Stimulated activated CD4-positive, alpha-beta T cell treated with anti-CD3 and anti-CD28 coated beads, Interleukin-4, amount 100 ng/mL, for 1 hour (primary cell): ENCODE results near the gene B3GNT3.
"Not testable (repeated sequence)": the region's sequence is repeated elsewhere in the genome, so short reads cannot be mapped to it uniquely, and the experiment has no call there.

Source experiments
- DNase-seq: peaks from one replicate; pipeline ENCODE4 v3.0.0-alpha.2; 2020

B3GNT3 gene

DNA sequence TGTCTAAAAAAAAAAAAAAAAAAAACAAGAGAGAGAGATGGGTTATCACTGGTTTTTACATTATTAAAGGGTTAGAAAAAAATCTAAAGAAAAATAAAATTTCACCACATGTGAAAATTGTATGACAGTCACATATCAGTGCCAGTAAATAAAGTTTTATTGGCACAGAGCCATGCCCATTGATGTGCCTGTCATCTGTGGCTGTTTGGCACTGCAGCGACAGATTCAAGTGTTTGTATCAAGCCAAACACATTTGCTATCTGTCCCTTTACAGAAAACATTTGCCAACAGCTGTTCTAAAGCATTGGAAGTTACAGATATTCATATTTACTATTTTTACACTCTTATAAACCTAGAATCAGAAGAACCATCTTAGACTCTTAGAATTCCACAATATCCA, 27.4 kb upstream of the B3GNT3 start:
- DNase-seq, result no peak

DNA sequence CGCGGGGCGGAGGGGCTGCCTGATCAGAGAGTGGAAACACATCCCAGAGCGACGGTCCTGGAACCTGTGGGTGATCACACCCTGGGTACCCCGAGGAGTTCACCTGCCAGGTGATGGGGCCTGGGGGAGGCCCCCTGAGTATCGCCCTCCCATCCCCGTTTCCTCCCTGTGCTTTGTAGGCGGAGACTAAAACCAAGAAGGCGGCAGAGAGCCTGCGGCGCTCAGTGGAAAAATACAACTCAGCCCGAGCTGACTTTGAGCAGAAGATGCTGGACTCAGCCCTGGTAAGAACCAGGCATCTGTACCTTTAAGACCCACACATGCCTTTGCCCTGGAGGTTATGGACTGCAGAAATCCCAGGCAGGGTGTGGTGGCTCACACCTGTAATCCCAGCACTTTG, 24.3 kb upstream of the B3GNT3 start:
- DNase-seq, result no peak

DNA sequence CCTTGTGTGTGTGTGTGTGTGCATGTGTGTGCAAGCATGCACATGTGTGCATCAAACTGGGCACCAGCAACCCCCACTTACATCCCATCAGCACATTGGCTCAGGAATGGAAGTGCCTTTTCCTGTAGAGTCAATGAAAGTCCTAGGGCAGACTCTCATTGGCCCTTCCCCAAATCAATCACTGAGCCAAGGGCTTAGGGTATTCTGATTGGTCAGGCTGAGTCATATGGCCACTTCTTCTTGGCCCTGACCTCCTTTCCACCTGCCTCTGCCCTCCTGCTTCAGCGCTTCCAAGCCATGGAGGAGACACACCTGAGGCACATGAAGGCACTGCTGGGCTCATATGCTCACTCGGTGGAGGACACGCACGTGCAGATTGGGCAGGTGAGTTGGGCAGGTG, 22.8 kb upstream of the B3GNT3 start:
- no peak for DNase-seq

DNA sequence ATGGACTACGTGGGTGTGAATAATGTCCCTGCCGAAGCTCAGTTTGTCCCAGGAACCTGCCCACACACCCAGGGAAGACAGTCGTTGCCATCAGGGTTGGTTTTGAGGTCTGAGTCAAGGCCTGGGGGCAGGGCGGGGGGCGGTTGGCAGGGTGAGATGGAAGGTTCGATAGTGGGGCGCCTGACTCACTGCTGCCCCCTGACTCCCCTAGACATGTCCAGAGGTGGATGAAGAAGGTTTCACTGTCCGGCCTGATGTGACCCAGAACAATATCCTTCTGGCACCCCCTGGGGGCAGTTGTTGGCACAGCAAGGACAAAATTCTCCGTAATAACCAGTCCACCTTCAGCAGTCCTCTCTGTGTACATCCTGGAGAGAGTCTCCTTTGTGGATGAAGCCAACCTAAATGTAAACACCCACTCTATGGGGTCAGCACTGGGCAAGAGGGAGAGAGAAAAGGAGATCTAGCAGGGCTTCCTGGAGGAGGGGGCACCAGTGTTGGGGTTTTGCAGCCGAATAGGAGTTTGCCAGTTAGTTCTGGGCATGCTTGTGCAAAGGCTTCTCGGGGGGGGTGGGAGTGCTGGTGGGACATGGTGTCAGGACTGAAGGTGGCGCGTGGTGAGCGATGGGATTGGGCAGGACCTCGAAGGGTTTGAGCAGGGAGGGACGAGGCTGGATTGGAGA, 19.6 kb upstream of the B3GNT3 start:
- DNase-seq, result peak; percentile 36

DNA sequence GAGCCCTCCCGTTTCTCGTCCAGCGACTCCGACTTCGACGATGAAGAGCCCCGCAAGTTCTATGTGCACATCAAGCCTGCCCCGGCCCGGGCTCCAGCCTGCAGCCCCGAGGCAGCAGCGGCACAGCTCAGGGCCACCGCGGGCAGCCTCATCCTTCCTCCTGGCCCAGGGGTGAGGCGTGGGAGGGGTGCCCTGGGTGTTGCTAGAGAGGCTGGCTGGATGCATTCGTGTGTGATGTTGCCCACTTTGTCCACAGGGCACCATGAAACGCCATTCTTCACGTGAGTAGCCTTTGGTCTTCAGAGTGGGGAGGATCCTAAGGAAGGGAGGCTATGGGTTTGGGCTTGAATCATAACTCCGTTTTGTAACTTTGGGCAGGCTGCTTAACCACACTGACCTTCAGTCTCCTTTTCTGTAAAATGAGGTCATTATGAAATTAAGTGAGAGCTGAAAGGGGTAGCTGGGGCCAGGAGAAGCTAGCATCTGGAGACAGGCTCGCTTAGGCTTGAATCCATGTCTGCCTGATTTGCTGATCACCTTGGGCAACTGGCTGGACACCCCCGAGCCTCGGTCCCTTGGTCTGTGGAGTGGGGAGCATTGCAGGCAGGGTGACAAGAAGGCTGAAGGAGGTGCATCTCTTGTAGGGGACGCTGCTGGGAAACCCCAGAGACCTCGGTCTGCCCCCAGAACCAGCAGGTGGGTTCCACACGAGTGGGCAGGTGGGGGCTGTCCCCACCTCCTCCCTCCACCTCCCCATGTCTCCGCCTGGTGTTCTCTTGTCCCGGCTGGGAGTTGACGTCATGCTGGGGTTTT, 18.7 kb upstream of the B3GNT3 start:
- no peak for DNase-seq

DNA sequence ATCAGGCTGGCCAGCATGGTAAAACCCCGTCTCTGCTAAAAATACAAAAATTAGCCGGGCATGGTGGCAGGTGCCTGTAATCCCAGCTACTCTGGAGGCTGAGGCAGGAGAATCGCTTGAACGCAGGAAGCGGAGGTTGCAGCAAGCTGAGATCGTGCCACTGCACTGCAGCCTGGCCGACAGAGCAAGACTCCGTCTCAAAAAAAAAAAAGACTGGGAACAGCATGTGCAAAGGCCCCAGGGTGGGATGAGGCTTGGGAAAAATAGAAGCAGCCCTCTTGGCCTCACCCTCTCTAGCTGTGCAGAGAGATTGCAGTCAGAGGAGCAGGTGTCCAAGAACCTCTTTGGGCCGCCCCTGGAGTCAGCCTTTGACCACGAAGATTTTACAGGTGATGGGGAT, 17.1 kb upstream of the B3GNT3 start:
- not testable (repeated sequence) for DNase-seq

DNA sequence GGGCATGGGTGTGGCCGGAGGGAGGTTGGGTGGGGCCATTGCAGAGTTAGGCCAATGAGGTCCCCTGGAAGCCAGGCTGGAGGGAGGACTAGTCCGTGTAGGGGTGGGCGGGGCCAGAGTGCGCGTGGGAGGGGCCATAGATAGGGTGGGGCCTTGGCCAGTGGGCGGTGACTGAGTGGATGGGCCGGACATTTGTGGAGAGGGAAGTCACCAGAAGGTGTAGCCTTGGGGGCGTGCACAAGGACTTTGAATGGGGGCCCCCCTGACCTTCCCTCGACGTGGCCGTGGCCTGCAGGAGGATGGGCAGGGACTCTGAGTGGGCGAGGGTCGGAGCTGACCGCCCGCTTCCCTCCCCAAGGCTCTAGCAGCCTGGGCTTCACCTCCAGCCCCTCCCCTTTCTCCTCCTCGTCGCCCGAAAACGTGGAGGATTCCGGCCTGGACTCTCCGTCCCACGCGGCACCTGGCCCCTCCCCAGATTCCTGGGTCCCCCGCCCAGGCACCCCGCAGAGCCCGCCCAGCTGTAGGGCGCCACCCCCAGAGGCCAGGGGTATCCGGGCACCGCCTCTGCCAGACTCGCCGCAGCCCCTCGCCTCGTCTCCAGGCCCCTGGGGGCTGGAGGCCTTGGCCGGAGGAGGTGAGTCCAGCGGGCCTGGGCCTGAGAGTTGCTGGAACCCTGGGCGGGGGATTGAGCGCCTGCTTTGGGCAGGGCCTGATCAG, 16.5 kb upstream of the B3GNT3 start:
- peak; percentile 42 for DNase-seq

DNA sequence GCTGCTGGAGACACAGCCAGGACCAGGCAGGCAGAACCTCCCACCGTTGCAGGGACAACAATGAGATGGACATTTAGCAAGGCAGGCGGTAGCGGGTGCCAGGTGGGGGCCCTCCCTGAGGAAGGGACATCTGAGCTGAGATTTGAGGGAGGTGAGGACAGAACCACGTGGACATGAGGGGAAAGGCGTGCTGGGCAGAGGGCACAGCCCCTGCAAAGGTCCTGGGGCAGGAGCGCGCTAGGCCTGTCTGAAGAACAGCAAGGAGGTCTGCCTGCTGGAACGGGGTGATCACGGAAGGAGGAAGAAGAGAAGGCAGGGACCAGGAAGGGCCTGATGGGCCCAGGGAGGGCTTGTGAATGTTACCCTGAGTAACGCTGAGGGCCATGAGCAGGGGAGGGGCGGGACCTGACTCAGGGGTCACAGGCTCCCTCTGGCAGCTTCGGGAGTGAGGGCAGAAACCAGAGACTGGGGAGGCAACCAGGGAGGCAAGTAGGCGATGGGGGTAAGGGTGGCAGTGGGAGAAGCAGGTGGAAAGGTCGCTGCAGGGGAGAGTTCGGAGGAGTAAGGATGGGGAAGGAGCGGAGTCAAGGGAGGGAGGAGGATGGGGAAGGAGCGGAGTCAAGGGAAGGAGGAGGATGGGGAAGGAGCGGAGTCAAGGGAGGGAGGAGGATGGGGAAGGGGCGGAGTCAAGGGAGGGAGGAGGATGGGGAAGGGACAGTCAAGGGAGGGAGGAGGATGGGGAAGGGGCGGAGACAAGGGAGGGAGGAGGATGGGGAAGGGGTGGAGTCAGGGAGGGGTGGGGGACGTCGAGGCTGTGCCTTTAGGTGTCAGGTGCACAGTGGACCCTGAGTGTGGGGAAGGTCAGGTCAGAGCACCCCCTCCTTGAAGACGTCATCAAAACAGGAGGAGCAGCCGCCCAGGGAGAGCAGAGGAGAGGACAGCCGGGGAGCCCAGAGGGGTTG, 15.7 kb upstream of the B3GNT3 start:
- DNase-seq, result no peak

DNA sequence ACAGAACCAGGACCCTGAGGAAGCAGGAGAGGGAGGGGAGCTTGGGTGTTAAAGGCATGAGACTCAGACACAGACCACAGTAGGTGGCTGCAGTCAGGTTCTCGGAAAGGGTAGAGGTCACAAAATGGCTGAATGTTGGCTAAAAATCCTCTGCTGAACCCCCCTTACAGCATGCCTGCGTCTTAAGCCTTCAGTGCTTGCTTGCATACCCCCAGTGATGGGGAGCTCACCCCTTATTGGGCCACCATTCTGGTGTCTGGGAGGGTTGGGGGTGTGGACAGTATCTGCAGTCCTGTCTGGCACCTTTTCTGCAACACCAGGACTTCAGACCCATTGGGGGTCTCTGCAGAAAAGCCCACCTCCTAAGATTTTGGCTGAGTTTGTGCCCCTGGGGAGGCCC, 14.2 kb upstream of the B3GNT3 start:
- DNase-seq, result no peak

DNA sequence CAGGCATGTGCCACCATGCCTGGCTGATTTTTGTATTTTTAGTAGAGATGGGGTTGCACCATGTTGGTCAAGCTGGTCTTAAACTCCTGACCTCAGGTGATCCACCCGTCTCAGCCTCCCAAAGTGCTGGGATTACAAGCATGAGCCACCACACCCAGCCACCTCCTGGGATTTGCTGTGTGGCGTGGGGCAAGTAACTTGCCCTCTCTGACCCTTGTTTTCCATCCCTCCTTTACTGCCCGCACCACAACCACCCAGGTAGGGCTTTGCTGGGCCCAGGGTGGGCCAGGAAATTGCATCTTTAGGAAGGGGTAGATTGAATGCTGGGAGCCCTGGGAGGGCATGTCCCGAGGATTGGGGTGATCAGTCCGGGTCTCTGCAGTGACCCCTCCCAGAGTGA, 11.2 kb upstream of the B3GNT3 start:
- DNase-seq, result not testable (repeated sequence)

DNA sequence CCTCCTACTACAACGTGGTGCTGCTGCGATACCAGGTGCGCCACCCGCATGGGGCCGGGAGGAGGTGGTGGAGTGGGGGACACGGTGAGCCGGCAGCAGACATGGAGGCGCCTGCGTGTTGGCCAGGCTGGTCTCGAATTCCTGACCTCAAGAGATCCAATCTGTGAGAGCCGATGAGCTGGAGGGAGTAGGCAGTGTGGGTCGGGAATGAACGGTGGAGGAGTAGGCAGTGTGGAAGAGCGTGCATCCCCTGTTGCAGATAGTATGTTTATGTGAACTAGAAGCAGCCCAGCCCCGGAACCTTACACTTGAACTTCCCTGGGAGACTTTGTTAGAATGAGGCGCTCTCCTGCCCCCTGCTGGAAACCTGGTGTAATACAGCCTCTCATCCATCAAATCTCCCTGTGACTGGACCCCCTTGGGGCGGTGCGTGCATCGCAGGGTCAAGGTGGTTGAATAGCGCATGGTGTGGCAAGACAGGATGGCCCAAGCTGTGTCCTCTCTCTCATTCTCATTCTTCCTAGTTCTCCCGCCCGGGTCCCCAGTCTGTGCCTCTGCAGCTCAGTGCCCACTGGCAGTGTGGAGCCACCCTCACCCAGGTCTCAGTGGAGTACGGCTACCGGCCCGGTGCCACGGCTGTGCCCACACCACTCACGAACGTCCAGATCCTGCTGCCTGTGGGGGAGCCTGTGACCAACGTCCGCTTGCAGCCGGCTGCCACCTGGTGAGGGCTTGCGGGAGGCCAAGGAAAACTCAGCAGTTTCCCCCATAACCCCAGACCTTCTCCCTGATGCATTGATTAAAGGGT, 10.5 kb upstream of the B3GNT3 start:
- peak; percentile 72 for DNase-seq

DNA sequence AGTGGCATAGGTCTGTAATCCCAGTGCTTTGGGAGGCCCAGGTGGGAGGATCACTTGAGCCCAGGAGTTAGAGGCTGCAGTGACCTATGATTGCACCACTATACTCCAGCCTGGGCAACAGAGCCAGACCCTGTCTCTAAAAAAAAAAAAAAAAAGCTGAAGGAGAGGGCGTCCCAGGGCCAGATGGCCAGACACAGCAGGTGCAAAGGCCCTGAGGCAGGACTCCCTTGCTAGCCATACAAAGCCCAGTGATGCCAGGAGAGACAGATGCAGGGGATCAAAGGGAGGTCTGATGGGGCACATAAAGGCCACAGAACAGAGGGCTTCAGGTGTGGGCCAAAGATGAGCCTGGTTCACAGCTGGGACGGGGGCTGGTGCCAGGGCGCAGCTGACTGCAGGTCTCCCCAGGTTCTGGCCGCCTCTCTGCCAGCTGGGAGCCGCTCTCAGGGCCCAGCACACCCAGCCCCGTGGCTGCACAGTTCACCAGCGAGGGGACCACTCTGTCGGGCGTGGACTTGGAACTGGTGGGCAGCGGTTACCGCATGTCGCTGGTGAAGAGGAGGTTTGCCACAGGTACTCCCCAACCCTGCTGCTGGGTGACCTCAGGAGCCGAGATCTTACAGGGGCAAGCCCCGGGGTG, 7.5 kb upstream of the B3GNT3 start:
- no peak for DNase-seq

DNA sequence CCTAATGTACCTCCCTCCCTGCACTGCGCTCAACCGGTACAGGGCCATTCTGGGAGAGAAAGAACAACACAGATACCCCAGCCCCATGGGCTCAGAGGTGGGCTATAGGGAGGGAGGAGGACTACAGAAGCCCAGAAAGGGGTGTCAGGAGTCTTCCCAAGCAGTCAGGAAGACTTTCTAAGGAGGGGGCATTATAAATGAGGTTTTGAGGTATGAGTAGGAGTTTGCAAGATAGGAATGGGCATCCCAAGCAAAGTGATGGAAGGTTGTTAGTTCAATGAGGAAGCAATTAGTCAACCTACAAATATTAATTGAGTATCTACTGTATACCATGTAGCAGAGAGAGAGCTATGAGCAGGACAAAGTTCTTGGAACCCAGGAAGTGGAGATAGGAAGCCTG, 6.3 kb upstream of the B3GNT3 start:
- no peak for DNase-seq

DNA sequence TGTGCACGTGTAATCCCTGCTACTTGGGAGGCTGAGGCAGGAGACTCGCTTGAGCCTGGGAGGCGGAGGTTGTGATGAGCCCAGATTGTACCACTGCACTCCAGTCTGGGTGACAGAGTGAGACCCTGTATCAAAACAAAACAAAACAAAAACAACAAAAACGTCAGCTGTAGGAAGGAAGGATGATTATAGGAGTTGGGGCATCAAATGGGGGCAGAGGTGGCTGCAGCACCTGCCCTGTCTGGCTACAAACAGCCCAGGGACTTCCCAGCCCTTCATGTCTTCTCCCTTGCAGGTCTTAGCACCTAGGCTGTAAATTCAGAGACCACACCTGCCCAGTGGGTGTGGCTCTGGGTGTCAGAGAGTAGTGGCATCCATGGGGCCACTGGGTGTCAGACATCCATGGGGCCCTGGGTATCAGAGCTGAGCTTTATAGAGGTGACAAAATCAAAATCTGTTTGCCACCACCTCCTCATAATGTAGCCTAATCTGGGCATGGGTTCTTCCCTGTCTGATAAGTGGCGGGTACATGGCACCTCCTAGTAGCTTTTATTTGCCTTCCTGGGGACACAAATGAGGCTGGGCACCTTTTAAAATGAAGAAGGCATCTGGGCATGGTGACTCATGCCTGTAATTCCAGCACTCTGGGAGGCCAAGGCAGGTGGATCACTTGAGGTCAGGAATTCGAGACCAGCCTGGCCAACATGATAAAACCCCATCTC, 4.7 kb upstream of the B3GNT3 start:
- no peak for DNase-seq

DNA sequence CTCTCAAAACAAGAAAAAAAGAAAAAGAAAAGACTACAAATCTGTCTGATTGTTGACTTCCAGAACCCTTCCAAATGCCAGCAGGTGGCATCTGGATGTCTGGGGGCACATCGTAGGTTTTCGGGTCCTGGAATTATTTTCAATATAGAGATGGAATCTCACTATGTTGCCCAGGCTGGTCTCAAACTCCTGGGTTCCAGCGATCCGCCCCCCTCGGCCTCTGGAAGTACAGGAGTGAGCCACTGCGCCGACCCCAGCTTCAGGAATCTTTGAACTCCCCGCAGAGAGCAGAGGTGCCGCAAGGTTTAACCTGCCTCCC, 567 bp upstream of the B3GNT3 start:
- no peak for DNase-seq

DNA sequence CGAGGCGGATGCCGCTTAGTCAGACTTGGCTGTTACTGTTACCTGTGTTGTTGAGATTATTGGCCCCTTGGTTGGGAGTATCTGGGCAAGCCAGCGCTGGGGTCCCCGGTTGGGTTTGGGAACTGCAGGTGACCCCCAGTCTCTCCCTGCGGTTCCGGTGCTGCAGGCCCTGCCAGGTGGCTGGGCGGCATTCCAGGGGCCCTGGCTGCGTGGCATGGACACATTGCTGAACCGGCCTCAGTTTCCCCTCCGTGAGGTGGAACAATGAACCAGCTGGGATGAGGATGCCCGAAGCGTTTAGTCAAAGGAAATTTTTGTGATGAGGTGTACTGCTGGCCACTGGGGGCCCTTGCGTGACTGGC, 538 bp downstream of the B3GNT3 start:
- DNase-seq, result no peak

DNA sequence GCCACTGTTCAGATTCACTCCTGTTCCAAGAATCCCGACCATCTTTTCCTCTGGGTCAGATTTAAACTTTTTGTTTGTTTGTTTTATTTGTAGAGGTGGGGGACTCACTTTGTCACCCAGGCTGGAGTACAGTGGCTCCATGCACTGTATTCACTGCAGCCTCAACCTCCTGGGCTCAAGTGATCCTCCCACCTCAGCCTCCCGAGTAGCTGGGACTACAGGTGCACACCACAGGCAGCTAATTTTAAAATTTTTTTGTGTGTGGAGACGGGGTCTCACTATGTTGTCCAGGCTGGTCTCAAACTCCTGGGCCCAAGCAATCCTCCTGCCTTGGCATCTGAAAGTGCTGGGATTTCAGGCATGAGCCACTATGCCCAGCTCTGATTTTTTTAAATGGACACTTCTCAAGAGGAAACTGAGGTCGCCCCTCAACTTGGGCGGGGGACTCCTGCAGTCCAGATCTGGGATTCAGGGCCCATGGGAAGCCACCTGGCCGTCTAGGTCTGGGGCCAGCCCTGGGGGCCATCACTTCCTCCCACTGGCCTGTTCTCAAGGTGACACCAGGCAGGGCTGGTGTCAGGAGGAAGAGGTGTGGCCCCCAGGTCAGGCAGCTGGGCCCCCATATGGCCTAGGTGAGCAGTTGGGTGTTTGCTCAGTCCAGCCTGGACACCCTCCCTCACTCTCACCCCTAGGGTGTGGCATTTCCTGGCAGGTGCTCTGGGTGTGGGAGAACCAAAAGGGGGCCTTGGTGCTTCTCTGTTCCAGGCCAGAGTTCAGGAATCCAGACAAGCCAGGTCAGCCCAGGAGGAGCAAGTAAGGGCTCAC, 1.3 kb downstream of the B3GNT3 start:
- DNase-seq, result no peak

DNA sequence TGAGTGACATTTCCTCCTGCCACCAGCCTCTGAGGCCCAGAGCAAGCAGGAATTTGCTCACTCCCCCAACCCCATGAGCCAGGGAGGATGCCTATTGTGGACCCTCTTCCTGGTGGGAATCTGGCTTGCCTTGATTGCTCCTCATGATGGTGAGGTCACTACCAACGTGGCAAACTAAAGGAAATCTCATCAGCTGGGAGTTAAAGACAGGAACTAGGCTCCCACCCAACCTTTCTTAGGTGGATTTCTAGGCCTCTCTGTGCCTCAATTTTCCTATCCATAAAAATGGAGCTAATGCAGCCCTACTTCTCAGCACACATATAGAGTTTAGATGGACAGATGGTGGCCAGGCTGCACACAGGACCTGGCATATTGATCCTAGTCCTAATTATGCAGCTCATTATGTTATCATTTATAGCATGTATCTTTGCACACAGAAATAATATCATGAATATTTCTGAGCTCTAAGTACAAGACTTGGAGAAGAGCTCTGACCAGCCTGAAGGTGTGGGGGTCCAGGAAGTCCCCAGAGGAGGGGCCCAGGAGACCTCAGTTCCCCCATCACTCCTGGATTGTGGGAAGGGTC, 2.0 kb downstream of the B3GNT3 start:
- DNase-seq, result no peak

DNA sequence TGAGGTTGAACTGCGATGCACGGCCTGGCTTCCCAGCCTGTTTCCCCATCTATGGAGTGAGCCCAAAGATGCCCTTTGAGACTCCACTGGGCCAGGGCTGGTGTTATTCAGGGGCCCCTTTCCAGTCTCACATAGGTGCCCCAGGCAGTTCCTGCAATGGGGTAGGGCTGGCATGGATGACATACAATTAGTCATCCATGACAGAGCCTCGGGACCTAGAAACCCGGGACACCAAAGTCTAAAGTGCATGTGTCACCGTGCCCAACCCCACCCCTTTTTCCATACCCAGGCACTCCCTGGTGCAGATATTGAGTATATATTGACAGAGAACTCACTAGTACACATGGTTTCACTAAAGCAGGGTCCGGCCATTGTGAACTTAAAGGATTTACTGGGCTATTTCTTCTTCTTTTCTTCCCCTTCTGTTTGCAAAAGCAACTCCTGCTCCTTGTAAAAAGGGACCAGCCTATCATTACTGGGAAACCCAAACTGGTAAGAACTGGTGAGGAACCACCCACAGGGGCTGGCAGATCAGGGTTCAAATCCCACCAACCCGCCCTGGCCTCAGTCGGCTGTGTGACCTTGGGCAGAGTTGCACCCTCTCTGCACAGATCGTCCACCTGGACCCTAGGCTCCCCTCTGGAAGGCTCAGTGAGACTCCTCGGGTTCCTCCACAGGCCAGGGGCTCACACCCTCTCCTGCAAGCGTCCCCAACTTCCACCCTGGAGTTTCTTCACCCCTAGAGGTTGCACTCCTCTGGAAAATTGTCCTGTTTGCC, 2.7 kb downstream of the B3GNT3 start:
- peak; percentile 37 for DNase-seq
